ENCODE data around the gene CMTM4.
"Not testable (repeated sequence)": the region's sequence is repeated elsewhere in the genome, so short reads cannot be mapped to it uniquely, and the experiment has no call there.

CMTM4 gene

DNA sequence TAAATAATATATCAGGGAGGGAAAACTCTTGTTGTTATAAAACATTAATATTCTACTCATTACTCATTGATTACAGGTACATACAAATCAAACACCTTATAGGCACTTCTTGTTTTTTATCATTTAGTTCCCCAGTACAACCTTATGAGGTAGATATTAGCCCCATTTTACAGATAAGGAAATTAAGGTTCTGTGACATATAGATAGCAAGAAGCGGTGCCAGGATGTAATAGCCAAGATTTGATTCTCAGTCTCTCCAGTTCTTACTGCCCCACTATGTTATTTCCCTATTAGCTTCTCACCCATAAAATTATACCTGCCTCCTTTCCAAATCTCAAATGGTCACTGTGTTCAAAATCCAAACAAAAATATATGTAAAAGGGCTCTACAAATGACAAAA lies 55.2 kb downstream of the CMTM4 start:
- ATAC-seq = no peak
- no peak for DNase-seq

DNA sequence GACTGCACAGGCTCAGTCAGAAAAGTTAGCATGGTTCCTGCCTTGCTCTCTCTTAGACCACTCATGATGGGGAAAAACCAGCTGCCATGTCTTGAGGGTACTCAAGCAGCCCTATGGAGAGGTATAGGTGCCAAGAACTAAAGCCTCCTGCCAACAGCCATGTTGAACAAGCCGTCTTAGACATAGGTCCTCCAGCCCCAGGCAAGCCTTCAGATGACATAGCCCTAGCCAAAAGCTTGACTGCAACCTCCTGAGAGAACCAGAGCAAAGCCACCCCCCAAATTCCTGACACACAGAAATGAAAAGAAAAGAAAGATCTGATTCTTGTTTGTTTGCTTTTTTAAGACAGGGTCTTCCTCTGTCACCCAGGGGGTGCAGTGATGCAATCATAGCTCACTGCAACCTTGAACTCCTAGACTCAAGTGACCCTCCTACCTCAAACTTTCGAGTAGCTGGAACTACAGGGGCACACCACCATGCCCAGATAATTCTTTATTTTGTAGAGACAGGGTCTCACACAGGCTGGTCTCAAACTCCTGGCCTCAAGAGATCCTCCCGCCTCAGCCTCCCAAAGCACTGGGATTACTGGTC lies 55.7 kb downstream of the CMTM4 start:
- DNase-seq = no peak
- ATAC-seq = no peak

- ATAC-seq (no peak), DNase-seq (no peak)
These were observed 57.3 kb downstream of the CMTM4 start for GRCh38 chr16:66639091-66639885.

- ATAC-seq (no peak), DNase-seq (no peak)
These were observed 58.7 kb downstream of the CMTM4 start for GRCh38 chr16:66637806-66638205.

GRCh38 chr16:66636199-66636598 lies 60.3 kb downstream of the CMTM4 start:
- ATAC-seq (no peak), DNase-seq (no peak)

DNA sequence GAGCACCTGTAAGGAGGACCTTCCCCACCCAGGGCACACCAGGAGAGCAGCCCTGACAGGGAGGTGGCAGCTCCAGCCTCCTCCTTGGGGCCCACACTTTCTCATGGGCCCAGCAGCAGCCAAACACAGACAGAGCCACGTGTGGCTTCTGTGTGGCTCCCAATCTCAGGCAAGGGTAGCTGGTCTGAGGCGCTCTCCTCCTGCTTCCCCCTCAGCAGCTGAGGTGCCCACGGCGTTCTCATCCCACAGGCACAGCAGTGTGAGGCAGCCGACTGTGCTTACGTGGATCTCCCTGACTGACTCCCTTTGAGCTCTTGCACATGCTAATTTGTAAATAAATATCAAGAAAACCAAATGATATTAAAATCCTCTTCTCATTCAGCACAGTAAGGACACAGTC lies 61.1 kb downstream of the CMTM4 start:
- ATAC-seq (no peak), DNase-seq (no peak)

GRCh38 chr16:66634527-66635196 lies 61.9 kb downstream of the CMTM4 start:
- ATAC-seq (no peak), DNase-seq (no peak)

GRCh38 chr16:66631558-66631957 lies 65.0 kb downstream of the CMTM4 start:
- not testable (repeated sequence) for ATAC-seq, DNase-seq

- not testable (repeated sequence) for ATAC-seq
These were observed 65.8 kb downstream of the CMTM4 start for GRCh38 chr16:66630561-66631260.

DNA sequence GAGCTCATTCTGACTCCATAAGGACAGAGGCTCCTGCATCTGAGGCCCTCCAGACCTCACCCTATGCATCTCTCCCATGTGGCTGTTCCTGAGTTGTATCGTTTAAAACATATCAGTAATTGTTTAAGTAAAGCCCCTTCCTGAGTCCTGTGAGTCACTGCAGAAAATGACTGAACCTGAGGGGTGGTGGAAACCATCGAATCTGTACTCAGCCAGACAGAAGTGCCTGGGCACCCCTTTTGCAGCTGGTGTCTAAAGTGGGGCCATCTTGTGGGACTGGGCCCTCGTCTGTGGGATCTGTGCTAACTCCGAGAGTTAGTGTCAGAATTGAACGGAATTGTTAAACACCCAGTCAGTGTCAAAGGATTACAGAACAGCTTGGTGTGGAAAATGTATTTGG lies 66.7 kb downstream of the CMTM4 start:
- ATAC-seq = no peak
- no peak for DNase-seq

More at GRCh38 chr16:66630561-66631260, 65.8 kb downstream of the CMTM4 start:
- not testable (repeated sequence) for DNase-seq

GRCh38 chr16:66627611-66628378 lies 68.7 kb downstream of the CMTM4 start:
- ATAC-seq, DNase-seq: not testable (repeated sequence)

GRCh38 chr16:66623755-66624154 lies 72.8 kb downstream of the CMTM4 start:
- no peak for ATAC-seq
- no peak for DNase-seq

- DNase-seq (no peak), ATAC-seq (no peak)
These were observed 73.7 kb downstream of the CMTM4 start for GRCh38 chr16:66622863-66623262.

DNA sequence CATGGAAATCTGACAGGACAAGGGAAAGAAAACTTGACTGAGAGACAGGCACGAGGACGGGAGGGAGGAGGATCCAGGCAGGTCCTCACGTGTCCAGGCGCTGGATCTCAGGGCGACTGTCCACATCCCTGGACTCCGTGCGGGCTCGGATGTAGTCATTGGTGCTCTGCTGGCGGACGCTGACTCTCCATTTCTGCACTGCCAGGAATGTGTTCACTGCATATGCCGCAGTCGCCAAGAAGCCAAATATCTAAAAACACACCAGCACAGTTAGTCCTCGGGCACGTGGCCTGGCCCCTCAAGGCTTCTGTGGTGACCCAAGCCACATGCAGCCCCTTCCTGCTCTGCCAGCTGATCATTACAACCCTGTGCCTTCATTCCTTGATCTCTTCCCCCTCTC lies 74.6 kb downstream of the CMTM4 start:
- ATAC-seq = no peak
- no peak for DNase-seq

- DNase-seq = no peak
- ATAC-seq = no peak
These were observed 76.1 kb downstream of the CMTM4 start for GRCh38 chr16:66620429-66620795.

GRCh38 chr16:66619534-66620428 lies 76.8 kb downstream of the CMTM4 start:
- DNase-seq (no peak), ATAC-seq (no peak)

- DNase-seq = no peak
These were observed 77.8 kb downstream of the CMTM4 start for GRCh38 chr16:66618588-66619375.

DNA sequence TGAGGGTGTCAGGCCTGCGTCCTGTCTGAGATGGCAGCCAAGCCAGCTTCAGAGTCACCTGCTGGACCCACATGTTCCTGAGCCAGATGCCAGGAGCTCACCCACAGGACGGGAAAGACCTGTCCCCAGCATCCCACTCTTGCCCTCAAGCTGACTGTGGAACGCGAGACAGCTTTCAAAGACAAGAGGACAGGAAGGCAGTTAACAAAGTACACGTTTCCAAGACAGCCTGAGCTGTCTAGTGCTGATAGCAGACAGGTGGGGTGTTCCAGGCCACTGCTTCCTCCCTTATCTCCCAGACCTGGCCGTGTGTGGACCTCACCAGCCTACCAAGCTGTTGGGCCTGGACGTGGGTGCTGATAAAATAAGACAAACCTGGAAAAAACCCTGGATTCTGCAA lies 78.8 kb downstream of the CMTM4 start:
- ATAC-seq (no peak), DNase-seq (no peak)

More at GRCh38 chr16:66618588-66619375, 77.8 kb downstream of the CMTM4 start:
- ATAC-seq = no peak

GRCh38 chr16:66617010-66617434 lies 79.5 kb downstream of the CMTM4 start:
- no peak for DNase-seq
- no peak for ATAC-seq

GRCh38 chr16:66616592-66616991 lies 80.0 kb downstream of the CMTM4 start:
- ATAC-seq (no peak), DNase-seq (no peak)
